ENCODE measurements around the gene RTN4RL2. TPM values are rescaled to one million over a fixed set of nuclear protein-coding genes. Genes with fewer than 3 reads are reported as not detected.
"Not testable (repeated sequence)": the region's sequence is repeated elsewhere in the genome, so short reads cannot be mapped to it uniquely, and the experiment has no call there.

The RTN4RL2 gene
- total RNA-seq, 1 donor from 2014 or later, result not detected

DNA sequence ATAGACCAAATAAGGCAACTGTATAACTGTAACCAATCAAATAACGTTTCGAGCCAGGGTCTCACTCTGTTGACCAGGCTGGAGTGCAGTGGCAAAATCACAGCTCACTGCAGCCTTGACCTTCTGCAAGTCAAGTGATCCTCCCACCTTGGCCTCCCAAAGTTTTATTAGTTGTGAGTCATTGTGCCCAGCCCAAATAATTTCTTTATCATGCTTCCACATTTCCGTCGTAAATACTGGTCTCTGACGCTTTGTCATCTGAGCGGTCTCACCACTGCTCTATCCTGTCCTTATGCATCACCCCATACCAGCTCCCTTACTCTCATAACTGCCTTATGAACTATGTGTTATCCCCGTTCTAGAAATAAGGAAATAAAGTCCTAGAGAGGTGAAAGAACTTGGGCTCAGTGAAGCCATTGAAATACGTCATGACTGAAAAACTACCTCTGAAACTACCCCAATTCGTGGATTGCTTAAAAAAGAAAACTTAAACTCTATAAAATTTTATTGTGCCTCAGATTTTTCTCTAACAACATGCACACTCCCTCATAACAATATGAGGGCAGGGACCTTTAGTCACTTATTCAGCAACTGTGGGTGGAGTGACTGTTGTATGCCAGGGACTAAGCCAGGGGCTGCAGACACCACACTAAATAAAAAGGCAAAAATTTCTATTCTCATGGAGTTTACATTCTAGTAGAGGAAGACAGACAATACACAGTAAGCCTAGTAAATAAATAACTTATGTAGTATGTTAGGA lies 15.8 kb upstream of the RTN4RL2 start:
- no peak overlapping the region for H3K4me3 ChIP-seq (ENCODE audit: low read depth, low read length)
- DNase-seq (ENCODE audit: low read depth), result no peak
- TF ChIP-seq, protein P1, sequence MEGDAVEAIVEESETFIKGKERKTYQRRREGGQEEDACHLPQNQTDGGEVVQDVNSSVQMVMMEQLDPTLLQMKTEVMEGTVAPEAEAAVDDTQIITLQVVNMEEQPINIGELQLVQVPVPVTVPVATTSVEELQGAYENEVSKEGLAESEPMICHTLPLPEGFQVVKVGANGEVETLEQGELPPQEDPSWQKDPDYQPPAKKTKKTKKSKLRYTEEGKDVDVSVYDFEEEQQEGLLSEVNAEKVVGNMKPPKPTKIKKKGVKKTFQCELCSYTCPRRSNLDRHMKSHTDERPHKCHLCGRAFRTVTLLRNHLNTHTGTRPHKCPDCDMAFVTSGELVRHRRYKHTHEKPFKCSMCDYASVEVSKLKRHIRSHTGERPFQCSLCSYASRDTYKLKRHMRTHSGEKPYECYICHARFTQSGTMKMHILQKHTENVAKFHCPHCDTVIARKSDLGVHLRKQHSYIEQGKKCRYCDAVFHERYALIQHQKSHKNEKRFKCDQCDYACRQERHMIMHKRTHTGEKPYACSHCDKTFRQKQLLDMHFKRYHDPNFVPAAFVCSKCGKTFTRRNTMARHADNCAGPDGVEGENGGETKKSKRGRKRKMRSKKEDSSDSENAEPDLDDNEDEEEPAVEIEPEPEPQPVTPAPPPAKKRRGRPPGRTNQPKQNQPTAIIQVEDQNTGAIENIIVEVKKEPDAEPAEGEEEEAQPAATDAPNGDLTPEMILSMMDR (IDR thresholded peaks at IDR 0.05; ENCODE audit: insufficient read depth, low read length, severe bottlenecking), result no peak
- no peaks in the 10 kb centered on the region for H3K27me3 ChIP-seq (ENCODE audit: control insufficient read depth, insufficient read depth, low read length)
- no peaks in the 10 kb centered on the region for H3K36me3 ChIP-seq (ENCODE audit: control insufficient read depth, insufficient read depth, low read length)
- no peak for FAIRE-seq

DNA sequence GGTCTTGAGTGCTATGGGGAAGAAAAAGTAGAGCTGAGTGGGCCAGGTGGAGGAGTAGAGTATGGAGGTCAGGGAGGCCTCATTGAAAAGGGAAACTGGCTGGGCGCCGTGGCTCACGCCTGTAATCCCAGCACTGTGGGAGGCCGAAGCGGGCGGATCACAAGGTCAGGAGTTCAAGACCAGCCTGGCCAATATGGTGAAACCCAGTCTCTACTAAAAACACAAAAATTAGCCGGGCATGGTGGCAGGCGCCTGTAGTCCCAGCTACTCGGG lies 15.3 kb upstream of the RTN4RL2 start:
- not testable (repeated sequence) for FAIRE-seq; H3K4me3 ChIP-seq (ENCODE audit: low read depth, low read length); H3K36me3 ChIP-seq (ENCODE audit: control insufficient read depth, insufficient read depth, low read length); H3K27me3 ChIP-seq (ENCODE audit: control insufficient read depth, insufficient read depth, low read length); DNase-seq (ENCODE audit: low read depth)

DNA sequence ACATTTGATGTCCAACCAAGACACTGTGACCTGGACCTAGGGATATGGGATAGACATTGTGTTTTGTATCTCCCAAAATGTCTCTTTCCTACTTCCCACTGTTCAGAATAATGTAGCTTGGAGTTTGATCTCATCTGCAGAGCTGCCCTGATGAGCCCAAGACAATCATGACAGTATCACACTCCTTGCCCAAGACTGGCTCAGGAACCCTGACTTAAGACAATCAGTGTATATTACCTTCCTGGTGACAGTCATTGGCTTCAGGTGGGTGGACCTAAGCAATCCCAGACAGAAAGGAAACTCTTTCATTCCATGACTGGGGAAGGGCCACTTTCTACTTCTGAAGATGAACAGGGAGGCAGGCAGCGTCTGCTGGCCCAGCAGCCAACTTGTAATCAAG lies 14.3 kb upstream of the RTN4RL2 start:
- no peak for FAIRE-seq
- Histone ChIP-seq H3K4me3 (ENCODE audit: low read depth, low read length) (no peak overlapping the region), H3K27me3 (ENCODE audit: control insufficient read depth, insufficient read depth, low read length) (no peaks in the 10 kb centered on the region), H3K36me3 (ENCODE audit: control insufficient read depth, insufficient read depth, low read length) (no peaks in the 10 kb centered on the region)
- no peak for DNase-seq (ENCODE audit: low read depth)
- TF ChIP-seq, protein P1 (IDR thresholded peaks at IDR 0.05; ENCODE audit: insufficient read depth, low read length, severe bottlenecking), result no peak

DNA sequence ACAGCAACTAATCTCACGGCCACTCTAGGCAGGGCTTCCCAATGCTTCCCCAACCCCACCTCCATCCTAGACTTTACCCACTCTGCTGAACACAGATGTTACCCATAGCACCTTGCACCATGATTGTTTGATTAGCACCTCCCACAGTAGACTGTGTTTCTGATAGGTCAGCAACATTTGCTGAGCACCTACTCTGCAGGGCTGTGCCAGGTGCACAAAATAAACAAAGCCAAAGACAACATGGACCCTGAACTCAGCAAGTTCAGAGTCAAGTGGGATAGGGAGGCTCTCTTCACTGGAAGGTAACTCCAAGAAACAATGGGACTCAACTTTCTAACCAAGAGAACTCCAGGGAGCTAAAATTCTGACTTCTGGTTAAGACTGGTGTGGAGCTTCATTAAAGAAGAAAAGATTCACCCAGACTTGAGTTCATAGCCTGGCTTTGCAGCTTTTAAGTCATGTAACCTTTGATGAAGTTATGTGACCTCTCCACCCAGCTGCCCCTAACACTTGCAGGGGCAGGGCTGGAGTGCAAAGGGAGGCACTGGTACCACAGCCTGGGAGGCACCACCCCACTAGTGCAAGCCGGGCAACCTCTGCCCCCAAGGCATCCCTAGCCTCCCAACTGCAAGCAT lies 6.7 kb upstream of the RTN4RL2 start:
- H3K36me3 ChIP-seq (ENCODE audit: control insufficient read depth, insufficient read depth, low read length), result no peaks in the 10 kb centered on the region
- H3K27me3 ChIP-seq (ENCODE audit: control insufficient read depth, insufficient read depth, low read length), result peaks cover 6% of the 10 kb centered on the region
- TF ChIP-seq, protein P1 (IDR thresholded peaks at IDR 0.05; ENCODE audit: insufficient read depth, low read length, severe bottlenecking), result no peak
- FAIRE-seq (no peak), DNase-seq (ENCODE audit: low read depth) (no peak)
- no peak overlapping the region for H3K4me3 ChIP-seq (ENCODE audit: low read depth, low read length)

DNA sequence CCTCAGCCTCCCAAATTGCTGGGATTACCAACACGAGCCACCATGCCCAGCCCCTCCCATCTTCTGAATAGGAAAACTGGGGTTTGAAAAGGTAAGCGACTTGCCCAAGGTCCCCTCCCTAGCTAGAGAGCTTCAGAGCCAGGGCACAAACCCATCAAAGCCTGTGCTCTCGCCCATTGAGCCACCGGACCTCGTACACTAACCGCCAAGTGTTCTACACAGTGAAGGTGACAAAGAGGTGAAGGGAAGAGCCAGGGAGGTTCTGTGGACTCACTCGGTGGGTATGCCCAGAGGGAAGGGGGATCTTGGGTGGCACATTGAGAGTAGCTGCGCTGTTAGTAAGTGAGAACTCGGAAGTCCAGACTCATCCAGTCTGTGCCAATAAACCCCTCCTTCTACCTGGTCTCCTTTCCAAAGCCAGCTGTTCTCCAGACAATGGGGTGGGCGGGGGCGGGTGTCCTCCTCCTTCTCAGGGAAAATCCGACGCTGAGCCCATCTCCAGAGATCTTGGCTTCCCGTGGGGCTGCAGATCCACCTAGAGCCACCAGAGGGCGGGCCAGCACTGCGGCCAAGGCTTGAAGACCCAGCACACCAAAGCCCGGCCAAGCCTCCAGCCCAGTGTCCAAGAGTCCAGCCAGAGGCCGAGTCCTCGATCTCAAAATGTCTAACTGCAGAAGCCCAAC lies 3.2 kb upstream of the RTN4RL2 start:
- DNase-seq (ENCODE audit: low read depth) (peak; percentile 52), FAIRE-seq (peak; percentile 70)
- peaks cover 30% of the 10 kb centered on the region for H3K27me3 ChIP-seq (ENCODE audit: control insufficient read depth, insufficient read depth, low read length)

DNA sequence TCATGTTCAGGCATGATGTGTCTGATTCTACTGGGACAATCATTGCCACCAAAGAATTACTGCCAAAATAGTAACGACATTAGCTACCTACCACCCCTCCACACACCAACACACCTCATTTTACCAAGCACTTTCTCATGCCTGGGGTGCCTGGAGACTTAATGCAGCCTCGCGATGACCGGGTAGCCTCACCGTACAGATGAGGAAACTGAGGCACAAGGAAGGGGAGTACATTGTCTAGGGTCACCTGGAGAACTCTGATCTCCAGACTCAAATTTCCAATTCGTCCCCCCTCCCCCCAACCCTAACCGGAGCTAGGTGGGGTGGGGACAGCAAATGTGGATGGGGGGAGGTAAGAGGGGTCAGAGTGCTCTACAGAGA lies 2.7 kb upstream of the RTN4RL2 start:
- Histone ChIP-seq H3K27me3 (ENCODE audit: control insufficient read depth, insufficient read depth, low read length) (peaks cover 30% of the 10 kb centered on the region), H3K4me3 (ENCODE audit: low read depth, low read length) (no peak overlapping the region), H3K36me3 (ENCODE audit: control insufficient read depth, insufficient read depth, low read length) (no peaks in the 10 kb centered on the region)
- TF ChIP-seq, protein P1 (IDR thresholded peaks at IDR 0.05; ENCODE audit: insufficient read depth, low read length, severe bottlenecking), result no peak
- DNase-seq (ENCODE audit: low read depth), result no peak
- FAIRE-seq, result no peak

More for the DNA sequence above, 3.2 kb upstream of the RTN4RL2 start:
- Histone ChIP-seq H3K36me3 (ENCODE audit: control insufficient read depth, insufficient read depth, low read length) (no peaks in the 10 kb centered on the region), H3K4me3 (ENCODE audit: low read depth, low read length) (no peak overlapping the region)
- TF ChIP-seq, protein P1 (IDR thresholded peaks at IDR 0.05; ENCODE audit: insufficient read depth, low read length, severe bottlenecking), result peak; percentile 99

Data from bronchial epithelial cell (primary cell).